Measurements from ENCODE around the gene SLC44A1. TPM values are rescaled to one million over a fixed set of nuclear protein-coding genes. Genes with fewer than 3 reads are reported as not detected.

Gene SLC44A1
- total RNA-seq, 2 donors from 2014 or later = 10.7 to 19.5 TPM

DNA sequence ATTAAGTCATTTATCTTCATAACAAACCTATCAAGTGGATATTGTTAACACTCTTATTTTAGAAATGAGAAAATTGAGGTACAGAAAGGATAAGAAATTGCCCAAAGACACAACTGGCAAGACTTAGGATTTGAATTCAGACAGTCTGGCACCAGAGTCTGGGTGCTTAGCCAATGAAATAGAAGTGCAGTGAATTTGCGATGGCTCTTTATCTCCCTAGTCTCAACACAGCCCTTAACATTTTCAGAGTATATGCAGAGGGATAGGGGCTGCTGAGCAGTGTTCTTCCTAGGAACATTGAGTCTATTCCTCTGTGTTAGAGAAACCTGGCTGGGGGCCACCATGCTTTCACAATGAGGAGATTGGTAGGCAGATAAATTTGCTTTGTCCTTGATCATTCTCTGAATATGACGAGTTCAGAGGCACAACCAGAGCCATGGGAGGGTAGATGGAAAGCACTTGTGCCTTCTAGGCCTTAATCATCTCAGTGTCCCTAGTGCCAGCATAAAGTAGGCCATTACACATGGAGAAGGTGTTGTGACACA lies 197.2 kb downstream of the SLC44A1 start:
- no peak for TF ChIP-seq CTCF (IDR thresholded peaks at IDR 0.05)
- Histone ChIP-seq H3K9me3 (no peaks in the 10 kb centered on the region), H3K27ac (no peak overlapping the region), H3K4me3 (no peak overlapping the region), H3K4me1 (peaks cover 0 to 7% of the 10 kb centered on the region in 2 donors), H3K27me3 (no peaks in the 10 kb centered on the region), H3K36me3 (no peaks in the 10 kb centered on the region)
- DNase-seq (ENCODE audit: low spot score) = no peak

DNA sequence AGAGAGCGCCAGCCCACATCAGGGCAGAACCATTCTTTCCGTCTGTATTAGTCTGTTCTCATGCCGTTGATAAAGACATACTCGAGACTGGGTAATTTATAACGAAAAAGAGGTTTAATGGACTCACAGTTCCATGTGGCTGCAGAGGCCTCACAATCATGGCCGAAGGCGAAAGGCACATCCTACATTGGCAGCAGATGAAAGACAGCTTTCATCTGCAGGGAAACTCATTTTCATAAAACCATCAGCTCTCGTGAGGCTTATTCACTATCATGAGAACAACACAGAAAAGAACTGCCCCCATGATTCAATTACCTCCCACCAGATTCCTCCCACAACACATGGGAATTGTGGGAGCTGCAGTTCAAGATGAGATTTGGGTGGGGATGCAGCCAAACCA lies 198.7 kb downstream of the SLC44A1 start:
- peaks cover 0 to 11% of the 10 kb centered on the region in 2 donors for H3K4me1 ChIP-seq
- TF ChIP-seq CTCF (IDR thresholded peaks at IDR 0.05) = no peak

DNA sequence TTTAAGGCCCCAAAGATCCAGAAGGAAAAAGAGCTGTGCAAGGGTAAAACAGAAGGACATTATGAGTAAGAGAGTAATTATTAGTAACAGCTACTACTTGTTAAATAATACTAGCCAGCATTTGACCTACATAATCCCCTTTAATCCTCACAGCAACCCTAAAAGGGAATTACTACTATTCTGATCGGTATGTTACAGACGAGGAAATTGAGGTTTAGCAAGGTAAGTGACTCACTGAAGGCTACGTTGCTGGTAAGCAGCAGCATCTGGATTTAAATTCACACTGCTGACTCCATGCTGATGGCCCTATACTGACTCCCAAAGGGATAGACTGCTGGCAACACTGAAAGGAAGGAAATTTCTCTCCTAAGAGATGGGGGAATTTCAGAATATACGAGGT lies 199.7 kb downstream of the SLC44A1 start:
- Histone ChIP-seq H3K4me3 (no peak overlapping the region), H3K4me1 (peaks cover 0 to 11% of the 10 kb centered on the region in 2 donors), H3K27me3 (no peaks in the 10 kb centered on the region), H3K36me3 (no peaks in the 10 kb centered on the region), H3K9me3 (no peaks in the 10 kb centered on the region), H3K27ac (no peak overlapping the region)
- no peak for TF ChIP-seq CTCF (IDR thresholded peaks at IDR 0.05)
- no peak for DNase-seq (ENCODE audit: low spot score)

More for the DNA sequence above, 198.7 kb downstream of the SLC44A1 start:
- no peak overlapping the region for H3K27ac ChIP-seq
- H3K9me3 ChIP-seq = no peaks in the 10 kb centered on the region
- no peaks in the 10 kb centered on the region for H3K27me3 ChIP-seq
- H3K36me3 ChIP-seq = no peaks in the 10 kb centered on the region
- DNase-seq (ENCODE audit: low spot score) = no peak
- H3K4me3 ChIP-seq = no peak overlapping the region

- Histone ChIP-seq H3K4me3 (no peak overlapping the region), H3K27ac (peak overlapping the region in 1 of 2 donors; percentile 17), H3K27me3 (no peaks in the 10 kb centered on the region), H3K4me1 (peaks cover 0 to 5% of the 10 kb centered on the region in 2 donors), H3K36me3 (no peaks in the 10 kb centered on the region), H3K9me3 (no peaks in the 10 kb centered on the region)
- no peak for TF ChIP-seq CTCF (IDR thresholded peaks at IDR 0.05)
- DNase-seq (ENCODE audit: low spot score) = no peak
These were observed 200.9 kb downstream of the SLC44A1 start for GRCh38 chr9:105445203-105445881.

DNA sequence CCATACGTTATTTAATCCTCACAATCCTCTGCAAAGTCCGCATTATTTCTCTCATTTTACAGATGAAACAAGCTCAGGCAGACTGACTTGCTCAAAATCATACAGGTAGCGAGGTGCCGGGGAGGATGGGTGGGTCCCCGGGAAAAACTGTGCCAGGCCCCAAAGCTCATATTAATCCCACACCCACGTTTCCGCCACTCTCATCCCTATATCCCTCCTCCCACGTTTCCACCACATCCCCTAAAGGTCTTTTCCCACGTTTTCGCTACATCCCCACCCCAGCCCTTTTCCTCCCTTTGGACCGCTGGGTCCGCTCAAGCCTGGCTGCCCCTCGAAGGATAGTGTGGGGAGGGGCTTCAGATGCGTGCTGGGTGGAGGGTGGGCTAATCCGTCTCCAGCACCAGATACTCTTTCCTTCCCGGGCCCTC lies 202.9 kb downstream of the SLC44A1 start:
- Histone ChIP-seq H3K27ac (peak overlapping the region; percentile 74 to 79), H3K4me1 (peaks cover 0 to 5% of the 10 kb centered on the region in 2 donors), H3K36me3 (no peaks in the 10 kb centered on the region), H3K4me3 (peak overlapping the region; percentile 68 to 89), H3K27me3 (no peaks in the 10 kb centered on the region), H3K9me3 (no peaks in the 10 kb centered on the region)
- DNase-seq (ENCODE audit: low spot score) = no peak
- TF ChIP-seq CTCF (IDR thresholded peaks at IDR 0.05) = no peak
